ENCODE results near the gene VAPB. TPM values are rescaled to one million over a fixed set of nuclear protein-coding genes. Genes with fewer than 3 reads are reported as not detected.

The VAPB gene
- total RNA-seq: 15.9 and 17.5 TPM in 2 replicates

GRCh38 chr20:58388882-58389323, at the start of gene VAPB:
Gene VAPB, plus strand, starts transcription at chr20:58389229. Its CDS starts 231 bp downstream, at chr20:58389460.

Other genes starting within 250 kb of the VAPB start
- not detected in 2 replicates for gene ANKRD60, start 160.6 kb upstream of the VAPB start, total RNA-seq
- 35.1 and 35.4 TPM in 2 replicates for gene RAB22A, start 79.5 kb upstream of the VAPB start, total RNA-seq
- 4.5 and 6.4 TPM in 2 replicates for gene APCDD1L, start 126.2 kb downstream of the VAPB start, total RNA-seq

Data from articular chondrocyte of knee joint (primary cell).